8988T (cell line): ENCODE results near the gene ACER1.

ENCODE experiments used
- DNase-seq: peaks from one replicate; pipeline ENCODE4 v3.0.0; 2011

The ACER1 gene

GRCh38 chr19:6263735-6264444 lies 69.5 kb downstream of the ACER1 start:
- no peak for DNase-seq

- DNase-seq = no peak
Observed at GRCh38 chr19:6263306-6263705, 70.1 kb downstream of the ACER1 start.

- DNase-seq = no peak
Observed at GRCh38 chr19:6262519-6262918, 70.9 kb downstream of the ACER1 start.

- no peak for DNase-seq
Observed at GRCh38 chr19:6261883-6262282, 71.5 kb downstream of the ACER1 start.

- DNase-seq = no peak
Observed at GRCh38 chr19:6260912-6261650, 72.3 kb downstream of the ACER1 start.

GRCh38 chr19:6260376-6260775 lies 73.0 kb downstream of the ACER1 start:
- no peak for DNase-seq

- DNase-seq = no peak
Observed at GRCh38 chr19:6259312-6259861, 74.0 kb downstream of the ACER1 start.

GRCh38 chr19:6258812-6259311 lies 74.5 kb downstream of the ACER1 start:
- DNase-seq = no peak
